GM18868 (cell line): Measurements from ENCODE around the gene ACBD6.

Experiments
- ATAC-seq: cut with Tn5 transposase; IDR thresholded peaks from one replicate; pipeline ENCODE4 v1.9.1; 2021; ENCODE audit warnings: mild to moderate bottlenecking, moderate library complexity; ENCODE audit not compliant: unreplicated experiment

ACBD6 gene

DNA sequence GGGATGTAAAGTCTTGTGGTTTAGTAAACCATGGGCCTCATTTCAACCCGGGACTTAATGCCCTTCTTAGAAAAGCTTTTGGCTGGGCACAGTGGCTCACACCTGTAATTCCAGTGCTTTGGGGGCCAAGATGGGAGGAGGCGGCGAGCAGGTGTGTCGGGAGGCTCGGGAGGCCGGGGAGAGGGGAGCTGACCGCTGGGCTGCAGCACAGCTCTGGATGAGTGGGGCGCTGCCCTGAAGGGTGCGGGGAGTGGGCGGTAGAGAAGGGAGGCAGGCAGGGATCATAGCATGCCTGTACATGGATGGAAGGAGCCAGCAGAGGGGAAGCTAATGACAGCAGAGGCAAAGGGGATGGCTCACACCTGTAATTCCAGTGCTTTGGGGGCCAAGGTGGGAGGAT lies 241.3 kb downstream of the ACBD6 start:
- no peak for ATAC-seq

DNA sequence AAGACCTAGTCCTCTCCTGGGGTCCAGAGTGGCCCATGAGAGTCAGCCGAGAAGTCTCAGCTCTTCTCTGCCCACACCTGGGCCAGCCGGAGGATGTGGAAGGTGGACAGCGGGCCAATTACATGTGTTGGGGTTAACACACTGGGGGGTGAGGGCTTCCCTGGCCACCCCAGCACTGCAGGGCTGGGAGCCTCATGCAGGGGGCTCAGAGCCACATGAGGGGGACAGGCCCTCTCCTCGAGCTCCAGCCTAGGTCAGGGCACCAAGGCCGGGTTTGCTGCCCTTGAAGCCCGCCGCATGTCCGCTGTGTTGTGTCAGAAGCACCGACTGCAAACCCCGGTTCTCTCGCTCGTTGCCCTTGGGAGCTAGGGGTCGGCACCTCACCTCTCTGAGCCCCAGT lies 241.8 kb downstream of the ACBD6 start:
- no peak for ATAC-seq

DNA sequence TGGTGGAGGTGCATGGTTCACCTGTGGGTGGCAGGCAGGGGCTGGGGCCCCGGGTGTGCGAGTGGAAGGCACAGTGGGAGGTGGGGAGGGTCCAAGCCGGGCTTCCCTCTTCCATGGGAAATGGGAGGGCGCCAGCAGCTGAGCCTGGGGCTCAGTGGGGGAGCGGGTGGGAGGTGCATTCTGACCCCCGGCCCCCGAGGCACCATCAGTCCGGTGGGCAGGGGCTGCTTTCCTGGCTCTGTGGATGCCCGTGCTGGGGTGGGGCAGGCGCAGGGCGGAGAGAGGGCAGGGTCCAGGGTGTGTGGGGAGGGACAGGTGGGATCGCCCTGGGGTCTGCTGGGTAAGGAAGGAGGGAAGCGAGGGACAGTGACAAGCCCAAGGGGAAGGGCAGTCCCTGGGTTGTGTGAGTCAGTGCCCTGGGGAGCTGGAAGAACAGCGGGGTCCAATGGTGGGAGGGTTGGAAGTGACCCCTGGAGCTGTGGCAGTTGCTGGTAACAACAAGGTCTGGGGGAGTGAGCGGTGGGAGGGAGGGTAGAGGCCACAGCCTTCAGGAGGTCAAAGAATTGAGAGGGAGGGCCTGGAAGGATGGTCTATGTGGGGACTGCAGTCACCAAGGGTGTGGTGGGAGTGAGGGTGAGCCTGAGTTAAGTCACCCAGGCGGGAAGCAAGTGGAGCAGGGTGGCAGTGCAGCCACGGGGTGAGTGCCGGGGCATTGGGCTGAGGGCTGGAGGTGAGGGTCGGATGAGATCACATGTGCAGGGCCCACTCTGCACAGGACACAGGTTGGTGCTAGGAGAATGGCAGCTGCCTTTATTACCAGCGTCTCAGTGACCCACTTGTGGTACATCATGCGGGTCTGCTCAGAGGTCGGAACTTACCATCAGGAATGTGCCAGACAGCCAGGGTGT lies 242.7 kb downstream of the ACBD6 start:
- ATAC-seq, result no peak

DNA sequence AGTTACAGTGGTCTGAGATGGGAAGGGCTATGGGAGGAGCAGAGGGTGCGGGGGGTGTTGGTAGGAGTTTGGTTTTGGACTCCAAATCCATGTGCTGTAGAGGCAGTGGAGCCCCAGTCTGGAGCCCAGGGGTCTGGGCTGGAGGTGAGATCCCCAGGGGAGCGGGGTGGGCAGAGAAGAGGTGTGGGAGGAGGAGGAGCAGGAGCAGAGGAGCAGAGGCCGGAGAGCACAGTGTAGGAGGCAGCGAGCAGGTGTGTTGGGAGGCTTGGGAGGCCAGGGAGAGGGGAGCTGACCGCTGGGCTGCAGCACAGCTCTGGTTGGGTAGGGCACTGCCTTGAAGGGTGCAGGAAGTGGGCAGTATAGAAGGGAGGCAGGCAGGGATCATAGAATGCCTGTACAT lies 243.4 kb downstream of the ACBD6 start:
- no peak for ATAC-seq

DNA sequence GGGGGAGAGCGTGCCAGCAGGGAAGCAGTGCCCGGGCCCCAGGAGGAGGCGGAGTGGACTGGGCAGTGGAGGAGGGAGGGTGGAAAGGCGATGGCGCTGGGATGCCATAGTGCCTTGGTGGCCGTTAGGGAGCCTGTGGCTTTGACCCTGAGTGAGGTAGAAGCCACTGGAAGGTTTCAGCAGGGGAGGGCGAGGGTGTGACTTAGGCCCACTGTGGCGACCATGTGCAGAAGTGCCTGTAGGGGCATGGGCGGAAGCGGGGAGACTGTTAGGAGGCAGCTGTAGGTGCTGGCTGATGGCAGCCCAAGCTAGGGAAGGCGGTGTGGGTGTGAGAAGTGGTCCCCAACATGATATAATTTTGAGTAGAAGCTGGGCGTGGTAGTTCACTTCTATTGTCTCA lies 244.1 kb downstream of the ACBD6 start:
- no peak for ATAC-seq

DNA sequence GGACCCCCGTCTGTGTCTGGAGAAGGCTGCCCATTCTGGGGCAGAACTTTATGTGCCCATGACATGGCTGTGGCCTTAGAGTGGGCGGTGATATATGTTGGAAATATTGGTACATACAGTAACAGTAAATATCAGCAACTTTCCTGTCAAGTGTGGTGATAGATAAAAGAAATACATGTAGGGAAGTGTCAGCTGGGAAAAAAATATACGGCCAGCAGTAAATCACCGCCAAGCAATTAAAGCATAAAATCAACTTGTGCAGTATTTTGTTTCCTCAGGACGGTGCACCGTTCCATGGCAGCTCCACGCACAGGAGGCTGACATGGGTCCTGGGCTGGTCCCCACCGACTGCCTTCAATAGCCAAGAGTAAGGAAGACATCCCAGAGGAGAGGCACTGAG lies 244.9 kb downstream of the ACBD6 start:
- no peak for ATAC-seq

DNA sequence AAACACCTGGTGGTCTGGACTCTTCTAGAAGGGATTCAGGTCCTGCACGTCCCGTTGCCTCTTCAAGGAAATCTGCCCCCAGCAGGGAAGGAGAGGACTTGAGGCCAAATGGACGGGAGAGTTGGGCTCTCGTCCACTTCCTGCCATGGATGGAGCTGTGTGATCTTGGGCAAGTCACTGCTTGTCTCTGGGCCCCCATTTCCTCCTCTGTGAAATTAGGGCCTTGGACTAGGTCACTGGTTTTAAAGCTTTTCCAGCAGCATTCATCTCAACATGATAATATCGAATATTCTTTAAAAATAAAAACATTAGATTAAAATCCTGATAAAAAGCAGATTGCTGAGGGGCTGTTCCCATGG lies 245.4 kb downstream of the ACBD6 start:
- no peak for ATAC-seq

DNA sequence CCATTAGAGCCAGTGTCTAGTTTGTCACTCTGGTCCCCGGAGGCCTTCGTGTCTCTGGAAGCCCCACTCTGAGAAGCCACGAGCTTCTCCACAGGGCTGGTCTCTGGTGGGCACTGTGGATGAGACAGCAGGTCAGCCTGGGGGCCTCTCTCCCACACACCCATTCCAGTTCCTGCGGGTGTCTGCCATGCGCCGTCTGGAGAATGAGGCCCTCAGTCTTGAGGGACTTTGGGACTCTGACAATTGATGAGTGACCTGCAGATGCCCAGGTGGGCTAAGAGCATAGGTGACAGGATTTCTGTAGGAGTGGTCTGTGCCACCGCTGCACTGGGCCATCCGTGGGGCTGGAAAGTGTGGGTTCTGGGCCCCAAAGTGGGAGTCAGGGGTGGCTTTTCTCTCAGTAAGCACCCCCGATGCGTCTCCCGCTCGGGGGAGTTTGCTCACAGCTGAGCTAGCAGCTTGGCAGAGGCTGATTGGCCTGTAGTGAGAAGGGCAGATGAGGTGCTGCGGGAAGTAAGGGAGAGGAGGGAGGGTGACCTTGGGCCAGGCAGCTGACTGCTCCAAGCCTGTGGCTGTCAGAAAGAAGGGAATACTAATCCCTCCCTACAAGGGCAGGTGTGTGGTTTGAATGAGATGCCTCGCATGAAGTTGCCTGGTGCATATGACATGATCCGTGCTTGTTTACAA lies 245.9 kb downstream of the ACBD6 start:
- ATAC-seq, result no peak

DNA sequence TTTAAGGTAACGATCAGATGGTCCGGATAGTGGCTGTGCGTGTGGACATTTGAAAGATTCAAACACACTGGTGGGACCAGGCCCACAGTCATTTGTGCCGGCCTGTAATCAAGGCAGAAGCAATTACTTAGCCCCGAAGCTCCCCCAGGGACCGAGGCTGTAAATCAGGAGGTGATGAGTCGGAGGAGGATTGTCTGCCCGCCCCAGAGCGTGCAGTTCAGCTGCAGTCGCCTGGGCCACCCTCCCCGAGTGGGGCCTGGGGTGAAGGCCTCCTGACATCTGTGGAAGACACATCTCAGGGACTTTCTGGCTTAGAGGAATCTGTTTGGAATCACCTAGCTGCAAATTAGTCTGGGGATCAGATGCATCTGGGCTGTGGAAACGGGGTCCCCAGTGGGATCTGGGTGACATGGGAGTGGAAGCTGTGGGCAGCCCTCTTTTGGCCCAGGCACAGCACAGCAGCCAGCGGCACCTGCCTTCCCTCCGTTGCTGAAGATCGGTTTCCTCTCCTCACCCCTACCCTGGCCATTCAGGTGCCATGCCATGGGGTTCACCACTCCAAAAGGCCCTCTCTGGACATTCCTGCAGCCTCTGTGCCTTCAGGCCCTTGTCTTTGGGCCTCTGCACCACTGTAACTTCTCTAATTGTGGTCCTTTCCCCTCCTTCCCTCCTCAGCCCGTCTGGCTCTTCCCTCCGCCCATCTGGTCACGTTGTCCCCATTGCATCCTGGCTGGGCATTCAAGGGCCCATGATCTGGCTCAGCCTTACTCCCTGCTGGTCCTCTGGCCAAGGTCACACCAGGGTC lies 246.6 kb downstream of the ACBD6 start:
- ATAC-seq, result no peak

DNA sequence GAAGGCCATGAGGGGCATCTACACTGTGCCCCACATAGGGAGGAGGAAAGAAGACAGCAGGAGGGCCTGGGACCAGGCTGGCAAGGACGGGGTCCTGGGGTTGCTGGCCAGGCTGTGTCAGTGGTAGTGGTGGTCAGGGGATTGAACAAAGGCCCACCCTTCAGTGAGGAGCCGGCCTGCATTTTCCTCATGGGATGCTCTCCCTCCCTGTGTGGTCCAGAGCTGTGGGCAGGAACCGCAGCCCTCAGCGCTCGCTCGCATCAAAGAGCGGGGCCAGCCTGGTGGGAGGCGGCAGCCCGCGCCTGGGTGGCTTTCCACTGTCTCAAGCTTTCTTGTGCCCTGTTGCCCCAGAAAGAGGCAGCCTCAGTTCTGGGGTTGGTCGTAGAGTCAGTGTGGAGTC lies 247.5 kb downstream of the ACBD6 start:
- ATAC-seq, result no peak

DNA sequence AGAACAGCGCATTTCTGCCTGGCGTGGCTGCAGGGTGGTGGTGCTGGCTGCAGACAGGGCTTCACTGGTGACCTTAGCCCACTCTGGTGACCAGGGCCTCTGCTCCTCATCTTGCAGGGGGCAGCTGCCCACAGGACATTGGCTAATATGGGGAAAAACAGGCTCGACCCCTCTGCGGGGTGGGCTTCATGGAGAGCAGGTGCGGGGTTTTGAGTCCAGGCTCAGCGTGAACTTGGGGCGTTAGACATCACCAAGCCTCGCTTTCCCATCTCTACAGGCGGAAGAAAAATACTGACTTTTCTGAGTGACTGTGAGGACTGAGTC lies 247.9 kb downstream of the ACBD6 start:
- no peak for ATAC-seq

DNA sequence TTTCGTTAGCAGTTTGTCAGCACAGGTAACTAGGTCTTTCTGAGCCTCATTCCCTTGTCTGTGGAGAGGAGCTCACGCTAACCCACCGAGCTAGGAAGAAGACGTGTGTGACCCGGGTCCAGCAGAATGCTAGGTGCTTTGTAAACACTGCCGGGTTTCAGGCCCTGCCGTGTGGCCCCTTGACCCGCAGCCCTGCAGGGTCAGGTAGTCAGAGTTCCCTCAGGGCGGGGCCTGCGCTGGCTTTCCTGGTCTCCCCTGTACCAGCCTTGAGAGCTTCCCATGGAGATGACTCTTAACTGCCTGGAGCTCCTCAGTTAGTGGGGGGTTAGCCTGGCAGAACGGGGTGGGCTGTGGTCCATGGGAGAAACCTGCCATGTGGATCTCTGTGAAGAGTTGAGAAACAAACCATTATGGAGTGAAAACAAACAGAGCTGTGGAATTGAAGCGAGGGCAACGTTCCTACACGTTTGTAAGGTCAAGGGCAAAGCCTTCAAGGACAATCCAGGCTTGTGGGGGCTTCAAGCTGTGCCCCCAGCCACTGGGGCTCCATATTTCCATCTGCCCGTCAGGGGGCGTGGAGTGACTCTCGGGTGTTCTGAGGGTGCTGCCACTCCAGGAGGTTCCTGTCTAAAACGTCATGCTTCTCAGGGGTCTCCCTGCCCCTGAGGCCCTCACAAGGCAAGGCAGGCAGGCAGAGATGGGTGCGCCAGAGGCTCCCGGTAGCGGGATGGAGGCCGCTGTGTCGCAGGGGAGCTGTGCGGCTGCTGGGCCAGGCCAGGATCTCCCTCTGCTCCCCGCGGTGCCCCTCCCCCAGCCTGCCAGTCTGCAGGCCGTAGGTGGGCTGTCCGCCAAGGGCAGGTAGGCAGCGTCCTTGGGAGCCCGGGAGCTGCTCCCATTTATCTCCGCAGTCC lies 248.5 kb downstream of the ACBD6 start:
- ATAC-seq, result no peak

DNA sequence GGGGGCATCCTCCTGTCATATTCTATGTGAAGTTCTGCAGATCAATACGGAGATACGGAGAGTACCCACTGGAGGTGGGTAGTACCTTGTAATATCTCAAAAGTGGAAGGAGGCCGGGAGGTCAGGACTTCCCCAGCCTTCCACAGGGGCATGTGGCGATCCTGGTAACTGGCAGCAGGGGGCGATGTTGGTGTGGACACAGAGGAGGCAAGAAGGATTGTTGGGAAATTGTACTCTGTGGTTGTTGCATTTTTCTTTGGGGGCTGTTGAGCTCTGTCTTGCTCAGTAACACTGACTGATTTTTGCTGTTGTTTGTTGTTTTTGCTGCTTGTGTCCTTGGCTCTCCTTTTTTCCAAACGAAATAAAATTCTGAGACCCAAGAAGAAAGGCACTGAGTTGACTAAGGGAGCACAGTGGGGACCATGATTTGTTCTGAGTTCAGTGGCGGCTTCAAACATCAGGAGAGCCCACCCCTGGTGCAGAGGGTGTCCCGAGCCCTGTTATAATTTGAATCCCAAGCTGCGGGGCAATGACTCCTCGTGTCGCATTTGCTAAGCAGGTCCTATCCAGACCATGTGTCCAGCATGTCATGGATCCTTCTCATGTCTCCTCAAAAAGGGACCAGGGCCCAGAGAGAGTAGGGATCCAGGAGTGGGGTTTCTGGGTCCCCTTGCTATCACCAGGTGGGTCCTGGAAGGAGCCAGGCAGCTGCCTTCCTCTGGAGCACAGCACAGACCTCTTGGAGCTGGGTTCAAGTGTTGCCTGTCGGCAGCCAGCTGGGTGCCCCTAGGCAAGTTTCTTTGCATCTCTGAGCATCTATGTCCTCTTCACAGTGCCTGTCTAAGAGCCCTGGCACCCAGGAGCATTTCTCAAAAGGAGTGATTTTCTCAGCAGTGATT lies 249.5 kb downstream of the ACBD6 start:
- peak; percentile 86 for ATAC-seq

DNA sequence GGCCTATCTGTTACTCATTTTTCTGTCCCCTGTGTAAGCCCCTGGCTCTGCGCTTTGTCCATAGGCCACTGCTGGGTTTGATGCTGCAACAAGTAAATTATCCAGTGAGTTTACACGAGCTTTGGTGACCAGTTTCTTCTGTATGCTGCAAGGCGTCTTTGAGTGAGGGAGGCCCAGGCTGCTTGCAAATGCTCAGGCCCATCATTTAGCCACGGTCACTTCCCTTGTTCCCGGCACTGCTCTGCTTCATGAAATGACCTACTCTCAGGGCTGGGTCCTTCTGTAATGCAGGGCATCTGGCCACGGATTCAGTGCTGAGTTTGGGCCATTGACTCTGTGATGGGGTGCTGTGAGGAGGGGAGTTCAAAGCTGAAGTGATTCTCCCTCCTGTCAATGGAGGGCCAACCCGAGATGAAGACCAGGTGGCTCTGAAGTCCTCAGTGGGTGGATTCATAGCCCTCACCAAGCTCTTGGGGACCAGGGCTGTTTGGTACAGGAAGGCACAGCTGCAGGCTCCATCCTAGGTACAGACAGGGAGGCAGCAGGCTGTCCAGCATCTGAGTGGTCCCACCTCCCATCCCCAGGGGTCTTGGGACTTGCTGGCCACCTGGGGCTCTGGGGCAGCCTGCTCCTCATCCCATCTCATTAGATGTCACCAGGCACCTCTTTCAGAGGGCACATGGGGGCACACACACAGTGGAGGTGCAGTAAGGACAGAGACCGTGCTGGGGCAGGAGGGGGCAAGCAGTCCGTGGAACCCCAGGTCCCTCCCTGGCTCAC lies 250.7 kb downstream of the ACBD6 start:
- no peak for ATAC-seq

DNA sequence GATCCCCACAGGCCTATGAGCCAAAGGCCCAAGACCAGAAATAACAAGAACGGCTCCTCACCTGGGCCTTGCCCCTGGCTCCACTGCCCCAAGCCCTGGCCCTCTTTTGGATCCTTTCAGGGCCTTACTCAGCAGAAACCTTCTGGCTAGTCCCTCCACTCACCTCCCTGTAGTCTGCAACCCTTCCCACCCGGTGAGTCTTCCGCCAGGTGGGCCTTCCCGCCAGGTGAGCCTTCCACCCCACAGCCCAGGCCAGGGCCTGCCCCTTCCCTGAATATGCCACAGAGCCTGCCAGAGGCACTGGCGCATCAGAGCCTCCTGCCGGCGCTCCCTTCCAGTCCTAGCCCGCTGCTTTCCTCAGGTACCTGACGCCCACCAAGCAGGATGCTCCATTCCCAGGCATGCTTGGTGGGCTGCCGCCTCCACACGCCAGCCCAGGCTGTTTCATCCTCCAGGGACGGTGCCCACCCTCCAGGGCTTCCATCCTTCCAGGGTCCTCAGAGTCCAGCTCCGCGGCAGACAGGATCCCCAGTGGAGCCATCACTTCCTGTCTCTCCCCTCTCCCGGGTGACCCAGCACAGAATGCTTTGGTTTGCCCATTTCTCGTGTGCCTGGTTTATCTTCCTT lies 251.4 kb downstream of the ACBD6 start:
- no peak for ATAC-seq

DNA sequence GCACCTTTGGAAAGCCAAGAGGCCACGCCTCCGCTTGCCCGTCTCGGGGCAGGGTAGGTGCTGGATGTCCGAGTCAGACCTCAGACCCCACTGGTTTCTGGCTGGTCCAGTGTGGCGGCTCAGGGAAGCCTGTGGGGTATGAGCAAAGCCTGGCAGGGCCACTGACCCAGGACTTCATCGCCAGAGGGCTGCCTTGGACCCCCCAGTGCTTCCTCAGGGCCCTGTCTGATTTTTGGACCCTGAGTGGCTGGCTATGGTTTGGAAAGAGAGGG lies 251.9 kb downstream of the ACBD6 start:
- no peak for ATAC-seq

DNA sequence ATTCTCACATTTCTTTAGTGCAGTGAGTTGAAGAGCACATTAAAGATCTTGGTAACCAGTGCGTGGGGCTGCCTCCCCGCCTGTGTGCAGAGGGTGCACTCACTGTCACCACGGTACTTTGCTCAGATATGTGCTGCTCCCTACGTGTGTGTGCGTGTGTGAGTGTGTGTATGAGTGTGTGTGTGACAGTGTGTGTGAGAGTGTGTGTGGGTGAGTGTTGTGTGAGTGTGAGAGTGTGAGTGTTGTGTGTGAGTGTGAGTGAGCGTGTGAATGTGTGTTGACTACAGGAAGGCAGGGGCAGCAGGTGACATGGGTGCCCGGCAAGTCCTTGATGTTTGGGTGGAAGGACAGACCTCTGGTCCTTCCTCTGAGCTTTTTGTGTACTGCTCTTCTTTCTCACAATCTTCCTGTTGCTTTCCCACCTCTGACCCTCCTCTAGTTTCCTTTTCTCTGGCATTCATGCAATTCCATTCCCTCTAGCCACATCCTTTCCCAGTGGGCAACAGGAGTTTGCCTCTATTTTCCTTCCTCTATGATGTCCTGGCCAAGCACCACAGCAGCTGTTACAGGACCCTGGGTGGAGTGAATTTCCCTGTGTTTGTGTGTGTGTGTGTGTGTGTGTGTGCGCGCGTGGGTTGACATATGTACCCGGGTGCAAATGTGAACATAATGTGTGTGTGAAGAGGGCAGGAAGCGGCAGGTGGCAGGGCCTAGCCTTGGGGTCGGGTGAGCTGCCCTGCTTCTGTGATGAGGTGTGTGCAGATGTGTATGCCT lies 252.5 kb downstream of the ACBD6 start:
- no peak for ATAC-seq
